HEK293 (cell line): ENCODE data around the gene STK11.

Source experiments
- EGR2 ChIP-seq: fragments of 450-650 bp; formaldehyde crosslinking; IDR thresholded peaks from 2 replicates; pipeline ENCODE4 v1.5.1; 2016; ENCODE audit warnings: low read depth, missing biosample characterization, missing genetic modification characterization
- HOXA7 ChIP-seq: sonication (generic); formaldehyde crosslinking; IDR thresholded peaks from 2 replicates; pipeline ENCODE4 v1.8.1; 2022; ENCODE audit warnings: missing genetic modification reagents, borderline replicate concordance
- PRDM4 ChIP-seq: fragments of 450-650 bp; formaldehyde crosslinking; IDR thresholded peaks from 2 replicates; pipeline ENCODE4 v1.5.1; 2017; ENCODE audit warnings: missing biosample characterization, missing genetic modification characterization
- REPIN1 ChIP-seq: fragments of 450-650 bp; formaldehyde crosslinking; IDR thresholded peaks from 2 replicates; pipeline ENCODE4 v1.5.1; 2017; ENCODE audit warnings: missing biosample characterization, missing genetic modification characterization, low read depth
- SCRT2 ChIP-seq: fragments of 450-650 bp; formaldehyde crosslinking; IDR thresholded peaks from 2 replicates; pipeline ENCODE4 v1.5.1; 2016; ENCODE audit warnings: missing biosample characterization, missing genetic modification characterization
- ZBTB10 ChIP-seq: fragments of 450-650 bp; formaldehyde crosslinking; IDR thresholded peaks from 2 replicates; pipeline ENCODE4 v1.5.1; 2016; ENCODE audit warnings: missing biosample characterization, missing genetic modification characterization
- ZFHX2 ChIP-seq: fragments of 450-650 bp; formaldehyde crosslinking; conservative IDR thresholded peaks from 2 replicates; pipeline ENCODE4 v1.5.1; 2016; ENCODE audit warnings: missing biosample characterization, missing genetic modification characterization
- ZFP37 ChIP-seq: fragments of 450-650 bp; formaldehyde crosslinking; IDR thresholded peaks from 2 replicates; pipeline ENCODE4 v1.5.1; 2016; ENCODE audit warnings: missing biosample characterization, missing genetic modification characterization
- ZNF10 ChIP-seq: fragments of 450-650 bp; formaldehyde crosslinking; IDR thresholded peaks from 2 replicates; pipeline ENCODE4 v1.5.1; 2017; ENCODE audit warnings: missing biosample characterization, missing genetic modification characterization
- ZNF2 ChIP-seq: fragments of 450-650 bp; formaldehyde crosslinking; IDR thresholded peaks from 2 replicates; pipeline ENCODE4 v1.5.1; 2016; ENCODE audit warnings: missing biosample characterization, missing genetic modification characterization
- ZNF548 ChIP-seq: fragments of 450-650 bp; formaldehyde crosslinking; IDR thresholded peaks from 2 replicates; pipeline ENCODE4 v1.5.1; 2016; ENCODE audit warnings: missing biosample characterization, missing genetic modification characterization
- ZNF585B ChIP-seq: fragments of 450-650 bp; formaldehyde crosslinking; IDR thresholded peaks from 2 replicates; pipeline ENCODE4 v1.5.1; 2016; ENCODE audit warnings: missing biosample characterization, missing genetic modification characterization
- ZNF660 ChIP-seq: fragments of 450-650 bp; IDR thresholded peaks from 2 replicates; pipeline ENCODE4 v1.5.1; 2018; ENCODE audit warnings: missing biosample characterization, mild to moderate bottlenecking, missing genetic modification characterization
- ZNF670 ChIP-seq: fragments of 450-650 bp; formaldehyde crosslinking; IDR thresholded peaks from 2 replicates; pipeline ENCODE4 v1.5.1; 2016; ENCODE audit warnings: missing biosample characterization, missing genetic modification characterization, low read depth
- ZNF747 ChIP-seq: fragments of 450-650 bp; formaldehyde crosslinking; IDR thresholded peaks from 2 replicates; pipeline ENCODE4 v1.5.1; 2016; ENCODE audit warnings: missing biosample characterization, missing genetic modification characterization
- ZSCAN18 ChIP-seq: fragments of 450-650 bp; formaldehyde crosslinking; IDR thresholded peaks from 2 replicates; pipeline ENCODE4 v1.5.1; 2016; ENCODE audit warnings: missing biosample characterization, missing genetic modification characterization
- TF ChIP-seq, protein P1 (sequence below): fragments of 450-650 bp; formaldehyde crosslinking; IDR thresholded peaks from 2 replicates; pipeline ENCODE4 v1.5.1; 2016; ENCODE audit warnings: missing biosample characterization, missing genetic modification characterization, borderline replicate concordance

Gene STK11

GRCh38 chr19:1268226-1269064 is 62.9 kb downstream of the STK11 start (continued):
- TF ChIP-seq, protein P1, sequence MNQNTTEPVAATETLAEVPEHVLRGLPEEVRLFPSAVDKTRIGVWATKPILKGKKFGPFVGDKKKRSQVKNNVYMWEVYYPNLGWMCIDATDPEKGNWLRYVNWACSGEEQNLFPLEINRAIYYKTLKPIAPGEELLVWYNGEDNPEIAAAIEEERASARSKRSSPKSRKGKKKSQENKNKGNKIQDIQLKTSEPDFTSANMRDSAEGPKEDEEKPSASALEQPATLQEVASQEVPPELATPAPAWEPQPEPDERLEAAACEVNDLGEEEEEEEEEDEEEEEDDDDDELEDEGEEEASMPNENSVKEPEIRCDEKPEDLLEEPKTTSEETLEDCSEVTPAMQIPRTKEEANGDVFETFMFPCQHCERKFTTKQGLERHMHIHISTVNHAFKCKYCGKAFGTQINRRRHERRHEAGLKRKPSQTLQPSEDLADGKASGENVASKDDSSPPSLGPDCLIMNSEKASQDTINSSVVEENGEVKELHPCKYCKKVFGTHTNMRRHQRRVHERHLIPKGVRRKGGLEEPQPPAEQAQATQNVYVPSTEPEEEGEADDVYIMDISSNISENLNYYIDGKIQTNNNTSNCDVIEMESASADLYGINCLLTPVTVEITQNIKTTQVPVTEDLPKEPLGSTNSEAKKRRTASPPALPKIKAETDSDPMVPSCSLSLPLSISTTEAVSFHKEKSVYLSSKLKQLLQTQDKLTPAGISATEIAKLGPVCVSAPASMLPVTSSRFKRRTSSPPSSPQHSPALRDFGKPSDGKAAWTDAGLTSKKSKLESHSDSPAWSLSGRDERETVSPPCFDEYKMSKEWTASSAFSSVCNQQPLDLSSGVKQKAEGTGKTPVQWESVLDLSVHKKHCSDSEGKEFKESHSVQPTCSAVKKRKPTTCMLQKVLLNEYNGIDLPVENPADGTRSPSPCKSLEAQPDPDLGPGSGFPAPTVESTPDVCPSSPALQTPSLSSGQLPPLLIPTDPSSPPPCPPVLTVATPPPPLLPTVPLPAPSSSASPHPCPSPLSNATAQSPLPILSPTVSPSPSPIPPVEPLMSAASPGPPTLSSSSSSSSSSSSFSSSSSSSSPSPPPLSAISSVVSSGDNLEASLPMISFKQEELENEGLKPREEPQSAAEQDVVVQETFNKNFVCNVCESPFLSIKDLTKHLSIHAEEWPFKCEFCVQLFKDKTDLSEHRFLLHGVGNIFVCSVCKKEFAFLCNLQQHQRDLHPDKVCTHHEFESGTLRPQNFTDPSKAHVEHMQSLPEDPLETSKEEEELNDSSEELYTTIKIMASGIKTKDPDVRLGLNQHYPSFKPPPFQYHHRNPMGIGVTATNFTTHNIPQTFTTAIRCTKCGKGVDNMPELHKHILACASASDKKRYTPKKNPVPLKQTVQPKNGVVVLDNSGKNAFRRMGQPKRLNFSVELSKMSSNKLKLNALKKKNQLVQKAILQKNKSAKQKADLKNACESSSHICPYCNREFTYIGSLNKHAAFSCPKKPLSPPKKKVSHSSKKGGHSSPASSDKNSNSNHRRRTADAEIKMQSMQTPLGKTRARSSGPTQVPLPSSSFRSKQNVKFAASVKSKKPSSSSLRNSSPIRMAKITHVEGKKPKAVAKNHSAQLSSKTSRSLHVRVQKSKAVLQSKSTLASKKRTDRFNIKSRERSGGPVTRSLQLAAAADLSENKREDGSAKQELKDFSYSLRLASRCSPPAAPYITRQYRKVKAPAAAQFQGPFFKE (tag by site-specific recombination), result peak; percentile 60; the same call in 1 of the 2 replicates
- TF ChIP-seq ZNF747 (tag by site-specific recombination) (0 out of 2 replicates have a peak, but pooled peaks have one; percentile 53), ZNF585B (tag by site-specific recombination) (no peak), EGR2 (peak; percentile 35), PRDM4 (tag by site-specific recombination) (peak; percentile 96), ZNF660 (no peak), HOXA7 (CRISPR knock-in tag) (no peak), ZNF2 (tag by site-specific recombination) (peak; percentile 38; the same call in 1 of the 2 replicates), ZNF10 (tag by site-specific recombination) (no peak), REPIN1 (no peak), ZFP37 (tag by site-specific recombination) (no peak), ZNF670 (tag by site-specific recombination) (no peak), ZBTB10 (tag by site-specific recombination) (peak; percentile 99), ZNF548 (tag by site-specific recombination) (no peak), SCRT2 (tag by site-specific recombination) (peak; percentile 69), ZFHX2 (peak; percentile 63), ZSCAN18 (tag by site-specific recombination) (no peak)
